COLO829 (cell line): ENCODE data around the gene NFYC.

Experiments
- DNase-seq: peaks from one replicate; pipeline ENCODE4 v3.0.0; 2012; ENCODE audit warnings: low spot score

NFYC gene

GRCh38 chr1:40760984-40761383 lies 69.5 kb downstream of the NFYC start:
- DNase-seq = no peak

- no peak for DNase-seq
These were observed 70.8 kb downstream of the NFYC start for GRCh38 chr1:40762144-40762923.

GRCh38 chr1:40763742-40764532 lies 72.4 kb downstream of the NFYC start:
- peak; percentile 28 for DNase-seq

GRCh38 chr1:40764981-40765380 lies 73.5 kb downstream of the NFYC start:
- no peak for DNase-seq

- no peak for DNase-seq
These were observed 74.5 kb downstream of the NFYC start for GRCh38 chr1:40766017-40766416.

- DNase-seq = no peak
These were observed 75.1 kb downstream of the NFYC start for GRCh38 chr1:40766560-40766959.

- DNase-seq = peak; percentile 76
These were observed 76.9 kb downstream of the NFYC start for GRCh38 chr1:40768146-40768990.

- DNase-seq = no peak
These were observed 78.3 kb downstream of the NFYC start for GRCh38 chr1:40769815-40770214.

- no peak for DNase-seq
These were observed 79.0 kb downstream of the NFYC start for GRCh38 chr1:40770296-40771070.

GRCh38 chr1:40772146-40772955 lies 80.8 kb downstream of the NFYC start:
- no peak for DNase-seq

- DNase-seq = no peak
These were observed 82.3 kb downstream of the NFYC start for GRCh38 chr1:40773748-40774265.

- DNase-seq = no peak
These were observed 82.9 kb downstream of the NFYC start for GRCh38 chr1:40774266-40774998.

- no peak for DNase-seq
These were observed 85.0 kb downstream of the NFYC start for GRCh38 chr1:40776236-40777072.

- no peak for DNase-seq
These were observed 85.9 kb downstream of the NFYC start for GRCh38 chr1:40777224-40777970.

- DNase-seq = no peak
These were observed 89.4 kb downstream of the NFYC start for GRCh38 chr1:40780678-40781607.

- DNase-seq = no peak
These were observed 90.1 kb downstream of the NFYC start for GRCh38 chr1:40781608-40781971.

- DNase-seq = no peak
These were observed 91.0 kb downstream of the NFYC start for GRCh38 chr1:40782371-40782956.
